ENCODE results near the gene TBC1D21. TPM values are rescaled to one million over a fixed set of nuclear protein-coding genes. Genes with fewer than 3 reads are reported as not detected.

The TBC1D21 gene
- total RNA-seq, 6 experiments from 2014 or later: not detected

- no peaks in the 10 kb centered on the region for H3K9me3 Mint-ChIP-seq
- H3K27ac Mint-ChIP-seq: no peak overlapping the region
- no peak for DNase-seq
- no peak for TF ChIP-seq CTCF (IDR thresholded peaks at IDR 0.05)
- no peaks in the 10 kb centered on the region for H3K4me1 Mint-ChIP-seq (ENCODE audit: low read depth)
- peaks cover 59% of the 10 kb centered on the region for H3K27me3 Mint-ChIP-seq (ENCODE audit: insufficient read depth)
- H3K4me3 Mint-ChIP-seq: no peak overlapping the region
- no peaks in the 10 kb centered on the region for H3K36me3 Mint-ChIP-seq (ENCODE audit: low read depth)
Measured at GRCh38 chr15:73838831-73839426, 34.4 kb upstream of the TBC1D21 start.

- Mint-ChIP-seq H3K4me3 (no peak overlapping the region), H3K4me1 (ENCODE audit: low read depth) (no peaks in the 10 kb centered on the region), H3K27me3 (ENCODE audit: insufficient read depth) (peaks cover 57% of the 10 kb centered on the region), H3K36me3 (ENCODE audit: low read depth) (no peaks in the 10 kb centered on the region), H3K27ac (no peak overlapping the region), H3K9me3 (no peaks in the 10 kb centered on the region)
- TF ChIP-seq CTCF (IDR thresholded peaks at IDR 0.05): no peak
- no peak for DNase-seq
Measured at GRCh38 chr15:73839699-73840377, 33.5 kb upstream of the TBC1D21 start.

- Mint-ChIP-seq H3K27me3 (ENCODE audit: insufficient read depth) (peaks cover 48% of the 10 kb centered on the region), H3K9me3 (no peaks in the 10 kb centered on the region), H3K36me3 (ENCODE audit: low read depth) (no peaks in the 10 kb centered on the region), H3K27ac (no peak overlapping the region), H3K4me1 (ENCODE audit: low read depth) (no peaks in the 10 kb centered on the region), H3K4me3 (no peak overlapping the region)
- no peak for DNase-seq
- TF ChIP-seq CTCF (IDR thresholded peaks at IDR 0.05): no peak
Measured at GRCh38 chr15:73840771-73841170, 32.6 kb upstream of the TBC1D21 start.

GRCh38 chr15:73841756-73842725, 31.3 kb upstream of the TBC1D21 start:
- no peaks in the 10 kb centered on the region for H3K9me3 Mint-ChIP-seq
- no peaks in the 10 kb centered on the region for H3K36me3 Mint-ChIP-seq (ENCODE audit: low read depth)
- no peak overlapping the region for H3K4me3 Mint-ChIP-seq
- H3K27me3 Mint-ChIP-seq (ENCODE audit: insufficient read depth): peaks cover 43% of the 10 kb centered on the region
- H3K27ac Mint-ChIP-seq: no peak overlapping the region
- no peak for DNase-seq
- no peak for TF ChIP-seq CTCF (IDR thresholded peaks at IDR 0.05)
- H3K4me1 Mint-ChIP-seq (ENCODE audit: low read depth): no peaks in the 10 kb centered on the region

- Mint-ChIP-seq H3K9me3 (no peaks in the 10 kb centered on the region), H3K27ac (no peak overlapping the region), H3K4me3 (no peak overlapping the region), H3K36me3 (ENCODE audit: low read depth) (no peaks in the 10 kb centered on the region), H3K4me1 (ENCODE audit: low read depth) (no peaks in the 10 kb centered on the region), H3K27me3 (ENCODE audit: insufficient read depth) (peaks cover 46% of the 10 kb centered on the region)
- no peak for TF ChIP-seq CTCF (IDR thresholded peaks at IDR 0.05)
- no peak for DNase-seq
Measured at GRCh38 chr15:73843787-73844186, 29.6 kb upstream of the TBC1D21 start.
